HEK293 (cell line): ENCODE data around the gene MRPL51.
"Not testable (repeated sequence)": the region's sequence is repeated elsewhere in the genome, so short reads cannot be mapped to it uniquely, and the experiment has no call there.

Experiments
- CTCF ChIA-PET: fragments of 350-600 bp; formaldehyde crosslinking; extraction: SDS; loops from one replicate; lab custom pipeline; 2021; ENCODE audit warnings: antibody characterized with exemption; lab: Yijun Ruan, JAX
- POLR2A ChIA-PET: fragments of 300-600 bp; formaldehyde crosslinking; extraction: SDS; loops from one replicate; lab custom pipeline; 2020; ENCODE audit warnings: antibody characterized with exemption, inconsistent platforms; lab: Yijun Ruan, JAX
- H3K27ac ChIP-seq: fragments of 200-500 bp; sonication (Bioruptor generic); 2 replicates; pipeline ENCODE4 v1.5.1; 2014; ENCODE audit warnings: low read depth, low read length, control low read depth, inconsistent platforms; ENCODE audit errors: extremely low read depth
- H3K36me3 ChIP-seq, 2 experiments: fragments of 200-500 bp in 1 of 2; sonication (Bioruptor generic) in 1 of 2; 1 replicate in 1 of 2; 2 replicates in 1 of 2; pipeline ENCODE4 v1.5.1; 2014 to 2017; ENCODE audit warnings: inconsistent platforms in 2 of 2, low read length in 2 of 2; ENCODE audit not compliant: control insufficient read depth in 2 of 2, insufficient read depth in 1 of 2
- H3K4me1 ChIP-seq: fragments of 200-500 bp; sonication (Bioruptor generic); 2 replicates; pipeline ENCODE4 v1.5.1; 2014; ENCODE audit warnings: mild to moderate bottlenecking, low read length, inconsistent platforms; ENCODE audit not compliant: control insufficient read depth, insufficient read depth
- H3K4me3 ChIP-seq: 2 replicates; pipeline ENCODE4 v1.5.1; 2011; ENCODE audit warnings: low read depth, mild to moderate bottlenecking, control low read depth, low read length, moderate library complexity
- H3K9me3 ChIP-seq: fragments of 200-500 bp; sonication (Bioruptor generic); 2 replicates; pipeline ENCODE4 v1.5.1; 2014; ENCODE audit warnings: low read depth, low read length, inconsistent platforms; ENCODE audit not compliant: control insufficient read depth, insufficient read depth
- BCL11A ChIP-seq: fragments of 450-650 bp; formaldehyde crosslinking; IDR thresholded peaks from 2 replicates; pipeline ENCODE4 v1.5.1; 2016; ENCODE audit warnings: low read depth, missing biosample characterization, missing genetic modification characterization
- KLF1 ChIP-seq: fragments of 450-650 bp; formaldehyde crosslinking; IDR thresholded peaks from 2 replicates; pipeline ENCODE4 v1.5.1; 2016; ENCODE audit warnings: missing biosample characterization, missing genetic modification characterization
- YY2 ChIP-seq: fragments of 450-650 bp; formaldehyde crosslinking; IDR thresholded peaks from 2 replicates; pipeline ENCODE4 v1.5.1; 2016; ENCODE audit warnings: missing biosample characterization, missing genetic modification characterization
- ZFP69B ChIP-seq: fragments of 450-650 bp; formaldehyde crosslinking; IDR thresholded peaks from 2 replicates; pipeline ENCODE4 v1.5.1; 2016; ENCODE audit warnings: missing biosample characterization, missing genetic modification characterization
- ZNF24 ChIP-seq: fragments of 450-650 bp; formaldehyde crosslinking; IDR thresholded peaks from 2 replicates; pipeline ENCODE4 v1.5.1; 2016; ENCODE audit warnings: missing biosample characterization, missing genetic modification characterization
- ZNF423 ChIP-seq: fragments of 450-650 bp; formaldehyde crosslinking; IDR thresholded peaks from 2 replicates; pipeline ENCODE4 v1.5.1; 2016; ENCODE audit warnings: missing biosample characterization, missing genetic modification characterization
- ZNF433 ChIP-seq: fragments of 450-650 bp; formaldehyde crosslinking; IDR thresholded peaks from 2 replicates; pipeline ENCODE4 v1.5.1; 2016; ENCODE audit warnings: missing biosample characterization, missing genetic modification characterization, low read depth
- ZNF501 ChIP-seq: fragments of 450-650 bp; formaldehyde crosslinking; IDR thresholded peaks from 2 replicates; pipeline ENCODE4 v1.5.1; 2016; ENCODE audit warnings: missing biosample characterization, missing genetic modification characterization
- ZNF521 ChIP-seq: fragments of 450-650 bp; formaldehyde crosslinking; IDR thresholded peaks from 2 replicates; pipeline ENCODE4 v1.5.1; 2017; ENCODE audit warnings: missing biosample characterization, mild to moderate bottlenecking, missing genetic modification characterization
- ZNF623 ChIP-seq: fragments of 450-650 bp; formaldehyde crosslinking; IDR thresholded peaks from 2 replicates; pipeline ENCODE4 v1.5.1; 2016; ENCODE audit warnings: missing biosample characterization, missing genetic modification characterization
- ZNF624 ChIP-seq: fragments of 450-650 bp; formaldehyde crosslinking; IDR thresholded peaks from 2 replicates; pipeline ENCODE4 v1.5.1; 2017; ENCODE audit warnings: missing biosample characterization, missing genetic modification characterization
- ZNF629 ChIP-seq: fragments of 450-650 bp; formaldehyde crosslinking; IDR thresholded peaks from 2 replicates; pipeline ENCODE4 v1.5.1; 2017; ENCODE audit warnings: missing biosample characterization, missing genetic modification characterization
- ZNF654 ChIP-seq: fragments of 450-650 bp; formaldehyde crosslinking; IDR thresholded peaks from 2 replicates; pipeline ENCODE4 v1.5.1; 2016; ENCODE audit warnings: low read depth, missing biosample characterization, missing genetic modification characterization
- ZNF677 ChIP-seq: fragments of 450-650 bp; IDR thresholded peaks from 2 replicates; pipeline ENCODE4 v1.5.0; 2018; ENCODE audit warnings: missing biosample characterization, mild to moderate bottlenecking, missing genetic modification characterization, moderate library complexity
- ZSCAN18 ChIP-seq: fragments of 450-650 bp; formaldehyde crosslinking; IDR thresholded peaks from 2 replicates; pipeline ENCODE4 v1.5.1; 2016; ENCODE audit warnings: missing biosample characterization, missing genetic modification characterization
- ZSCAN30 ChIP-seq: fragments of 450-650 bp; IDR thresholded peaks from 2 replicates; pipeline ENCODE4 v1.5.1; 2018; ENCODE audit warnings: missing biosample characterization, mild to moderate bottlenecking, missing genetic modification characterization, moderate library complexity
- TF ChIP-seq, protein P1 (sequence below): fragments of 450-650 bp; formaldehyde crosslinking; IDR thresholded peaks from 2 replicates; pipeline ENCODE4 v1.5.1; 2016; ENCODE audit warnings: missing biosample characterization, missing genetic modification characterization
- TF ChIP-seq, protein P2 (sequence below): fragments of 450-650 bp; formaldehyde crosslinking; IDR thresholded peaks from 2 replicates; pipeline ENCODE4 v1.5.1; 2017; ENCODE audit warnings: missing biosample characterization, missing genetic modification characterization
- TF ChIP-seq, protein P3 (sequence below): fragments of 450-650 bp; formaldehyde crosslinking; IDR thresholded peaks from 2 replicates; pipeline ENCODE4 v1.5.1; 2016; ENCODE audit warnings: missing biosample characterization, missing genetic modification characterization
- TF ChIP-seq, protein P4 (sequence below): fragments of 450-650 bp; formaldehyde crosslinking; IDR thresholded peaks from 2 replicates; pipeline ENCODE4 v1.5.1; 2016; ENCODE audit warnings: missing biosample characterization, missing genetic modification characterization

MRPL51 gene

GRCh38 chr12:6475233-6475975, 17.7 kb downstream of the MRPL51 start:
- H3K4me3 ChIP-seq, H3K27ac ChIP-seq, CTCF ChIA-PET, H3K36me3 ChIP-seq, H3K9me3 ChIP-seq, POLR2A ChIA-PET, H3K4me1 ChIP-seq: not testable (repeated sequence)

- ChIA-PET CTCF (no interaction called here), POLR2A (interaction anchor here (0.9 to 1.6 kb wide), 2 partner anchors 21 to 62 kb away, joined by 3 to 4 read pairs; partner anchors contain the start of genes GAPDH and MRPL51)
- TF ChIP-seq, protein P1, sequence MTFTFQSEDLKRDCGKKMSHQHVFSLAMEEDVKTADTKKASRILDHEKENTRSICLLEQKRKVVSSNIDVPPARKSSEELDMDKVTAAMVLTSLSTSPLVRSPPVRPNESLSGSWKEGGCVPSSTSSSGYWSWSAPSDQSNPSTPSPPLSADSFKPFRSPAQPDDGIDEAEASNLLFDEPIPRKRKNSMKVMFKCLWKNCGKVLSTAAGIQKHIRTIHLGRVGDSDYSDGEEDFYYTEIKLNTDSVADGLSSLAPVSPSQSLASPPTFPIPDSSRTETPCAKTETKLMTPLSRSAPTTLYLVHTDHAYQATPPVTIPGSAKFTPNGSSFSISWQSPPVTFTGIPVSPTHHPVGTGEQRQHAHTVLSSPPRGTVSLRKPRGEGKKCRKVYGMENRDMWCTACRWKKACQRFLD (tag by site-specific recombination) = no peak
- Histone ChIP-seq H3K4me3 (no peak overlapping the region), H3K9me3 (no peaks in the 10 kb centered on the region), H3K27ac (no peak overlapping the region), H3K36me3 (peaks cover 0 to 7% of the 10 kb centered on the region in 2 experiments; a peak in 1 of 3 replicates), H3K4me1 (peaks cover 2% of the 10 kb centered on the region; the same call in 1 of the 2 replicates)
Observed at GRCh38 chr12:6472491-6472890, 20.6 kb downstream of the MRPL51 start.

- Histone ChIP-seq H3K9me3 (no peaks in the 10 kb centered on the region), H3K4me3 (no peak overlapping the region), H3K4me1 (peaks cover 2% of the 10 kb centered on the region; the same call in 1 of the 2 replicates), H3K27ac (no peak overlapping the region), H3K36me3 (peaks cover 0 to 7% of the 10 kb centered on the region in 2 experiments; a peak in 1 of 3 replicates)
- TF ChIP-seq BCL11A (tag by site-specific recombination) = no peak
- TF ChIP-seq ZNF624 (tag by site-specific recombination) = no peak
- no peak for TF ChIP-seq ZNF433 (tag by site-specific recombination)
- TF ChIP-seq ZNF677 = no peak
- TF ChIP-seq KLF1 = no peak
- no peak for TF ChIP-seq ZNF521 (tag by site-specific recombination)
- TF ChIP-seq ZFP69B (tag by site-specific recombination) = no peak
- TF ChIP-seq ZSCAN18 (tag by site-specific recombination) = no peak
- TF ChIP-seq, protein P2, sequence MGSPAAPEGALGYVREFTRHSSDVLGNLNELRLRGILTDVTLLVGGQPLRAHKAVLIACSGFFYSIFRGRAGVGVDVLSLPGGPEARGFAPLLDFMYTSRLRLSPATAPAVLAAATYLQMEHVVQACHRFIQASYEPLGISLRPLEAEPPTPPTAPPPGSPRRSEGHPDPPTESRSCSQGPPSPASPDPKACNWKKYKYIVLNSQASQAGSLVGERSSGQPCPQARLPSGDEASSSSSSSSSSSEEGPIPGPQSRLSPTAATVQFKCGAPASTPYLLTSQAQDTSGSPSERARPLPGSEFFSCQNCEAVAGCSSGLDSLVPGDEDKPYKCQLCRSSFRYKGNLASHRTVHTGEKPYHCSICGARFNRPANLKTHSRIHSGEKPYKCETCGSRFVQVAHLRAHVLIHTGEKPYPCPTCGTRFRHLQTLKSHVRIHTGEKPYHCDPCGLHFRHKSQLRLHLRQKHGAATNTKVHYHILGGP (tag by site-specific recombination) = no peak
- no peak for TF ChIP-seq ZNF629
- TF ChIP-seq ZNF501 (tag by site-specific recombination) = no peak
- no peak for TF ChIP-seq ZNF24
- no peak for TF ChIP-seq ZNF423 (tag by site-specific recombination)
- TF ChIP-seq YY2 = no peak
- TF ChIP-seq, protein P3, sequence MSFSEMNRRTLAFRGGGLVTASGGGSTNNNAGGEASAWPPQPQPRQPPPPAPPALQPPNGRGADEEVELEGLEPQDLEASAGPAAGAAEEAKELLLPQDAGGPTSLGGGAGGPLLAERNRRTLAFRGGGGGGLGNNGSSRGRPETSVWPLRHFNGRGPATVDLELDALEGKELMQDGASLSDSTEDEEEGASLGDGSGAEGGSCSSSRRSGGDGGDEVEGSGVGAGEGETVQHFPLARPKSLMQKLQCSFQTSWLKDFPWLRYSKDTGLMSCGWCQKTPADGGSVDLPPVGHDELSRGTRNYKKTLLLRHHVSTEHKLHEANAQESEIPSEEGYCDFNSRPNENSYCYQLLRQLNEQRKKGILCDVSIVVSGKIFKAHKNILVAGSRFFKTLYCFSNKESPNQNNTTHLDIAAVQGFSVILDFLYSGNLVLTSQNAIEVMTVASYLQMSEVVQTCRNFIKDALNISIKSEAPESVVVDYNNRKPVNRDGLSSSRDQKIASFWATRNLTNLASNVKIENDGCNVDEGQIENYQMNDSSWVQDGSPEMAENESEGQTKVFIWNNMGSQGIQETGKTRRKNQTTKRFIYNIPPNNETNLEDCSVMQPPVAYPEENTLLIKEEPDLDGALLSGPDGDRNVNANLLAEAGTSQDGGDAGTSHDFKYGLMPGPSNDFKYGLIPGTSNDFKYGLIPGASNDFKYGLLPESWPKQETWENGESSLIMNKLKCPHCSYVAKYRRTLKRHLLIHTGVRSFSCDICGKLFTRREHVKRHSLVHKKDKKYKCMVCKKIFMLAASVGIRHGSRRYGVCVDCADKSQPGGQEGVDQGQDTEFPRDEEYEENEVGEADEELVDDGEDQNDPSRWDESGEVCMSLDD (tag by site-specific recombination) = no peak
- TF ChIP-seq ZNF654 (tag by site-specific recombination) = no peak
- no peak for TF ChIP-seq ZNF623 (tag by site-specific recombination)
- no peak for TF ChIP-seq ZSCAN30 (tag by site-specific recombination)
- TF ChIP-seq, protein P4, sequence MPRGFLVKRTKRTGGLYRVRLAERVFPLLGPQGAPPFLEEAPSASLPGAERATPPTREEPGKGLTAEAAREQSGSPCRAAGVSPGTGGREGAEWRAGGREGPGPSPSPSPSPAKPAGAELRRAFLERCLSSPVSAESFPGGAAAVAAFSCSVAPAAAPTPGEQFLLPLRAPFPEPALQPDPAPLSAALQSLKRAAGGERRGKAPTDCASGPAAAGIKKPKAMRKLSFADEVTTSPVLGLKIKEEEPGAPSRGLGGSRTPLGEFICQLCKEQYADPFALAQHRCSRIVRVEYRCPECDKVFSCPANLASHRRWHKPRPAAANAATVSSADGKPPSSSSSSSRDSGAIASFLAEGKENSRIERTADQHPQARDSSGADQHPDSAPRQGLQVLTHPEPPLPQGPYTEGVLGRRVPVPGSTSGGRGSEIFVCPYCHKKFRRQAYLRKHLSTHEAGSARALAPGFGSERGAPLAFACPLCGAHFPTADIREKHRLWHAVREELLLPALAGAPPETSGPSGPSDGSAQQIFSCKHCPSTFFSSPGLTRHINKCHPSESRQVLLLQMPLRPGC = no peak
- POLR2A ChIA-PET = interaction anchor here (0.9 to 3.5 kb wide), 5 partner anchors 12 to 62 kb away, joined by 3 to 40 read pairs (median 5); partner anchors contain the start of genes GAPDH and MRPL51
- CTCF ChIA-PET = interaction anchor here (0.6 kb wide), 1 partner anchor 240 kb away, joined by 3 read pairs; no protein-coding TSS in a partner anchor
Observed at GRCh38 chr12:6471989-6472360, 21.1 kb downstream of the MRPL51 start.
